Peyer's patch (tissue), 4 donors: Measurements from ENCODE around the gene SHLD1. TPM values are rescaled to one million over a fixed set of nuclear protein-coding genes. Genes with fewer than 3 reads are reported as not detected.

ENCODE experiments used
- DNase-seq, 3 donors: peaks; one replicate each; pipeline ENCODE4 v3.0.0-alpha.2; 2017 to 2019
- H3K27ac ChIP-seq, 4 donors: fragments of 200-600 bp; sonication (generic); one replicate each; pipeline ENCODE4 v1.5.1; 2016 to 2019
- H3K27me3 ChIP-seq, 2 donors: fragments of 200-600 bp; sonication (generic); one replicate each; pipeline ENCODE4 v1.5.1; 2019
- H3K36me3 ChIP-seq, 3 donors: fragments of 200-600 bp; sonication (generic); one replicate each; pipeline ENCODE4 v1.5.1; 2016 to 2019
- H3K4me1 ChIP-seq, 4 donors: fragments of 200-600 bp; sonication (generic); one replicate each; pipeline ENCODE4 v1.5.1; 2016 to 2019
- H3K4me3 ChIP-seq, 4 donors: fragments of 200-600 bp; sonication (generic); 1 replicate in 3 of 4; 2 replicates in 1 of 4; pipeline ENCODE4 v1.5.1; 2016 to 2019; ENCODE audit warnings: mild to moderate bottlenecking in 1 of 4
- H3K9me3 ChIP-seq, 4 donors: fragments of 200-600 bp; sonication (generic); one replicate each; pipeline ENCODE4 v1.5.1; 2016 to 2019; ENCODE audit warnings: mild to moderate bottlenecking in 1 of 4
- POLR2A ChIP-seq, 2 donors: fragments of 450-650 bp; IDR thresholded peaks; one replicate each; pipeline ENCODE4 v1.5.1; 2017; ENCODE audit warnings: antibody characterized with exemption in 2 of 2, mild to moderate bottlenecking in 2 of 2, moderate library complexity in 2 of 2
- total RNA-seq, 4 donors: library from RNA; depleted of rRNA; stranded (reverse); fragments of >200 nt; gene quantifications; one replicate each; pipeline ENCODE4 v1.1.0, GENCODE V29; 2016
- TF ChIP-seq, protein P1 (sequence below), 6 experiments: fragments of 450-650 bp in 4 of 6; fragments of 200-600 bp in 2 of 6; sonication (generic) in 1 of 6; IDR thresholded peaks; one replicate each; pipeline ENCODE4 v1.5.1; 2017 to 2019; ENCODE audit warnings: antibody characterized with exemption in 6 of 6, mild to moderate bottlenecking in 3 of 6, moderate library complexity in 1 of 6

Gene SHLD1
- total RNA-seq, 4 donors from 2014 or later = 8.4 to 15.5 (median 12.3) TPM

- H3K27ac ChIP-seq = no peak overlapping the region
- no peaks in the 10 kb centered on the region for H3K4me1 ChIP-seq
- no peak for DNase-seq
- no peaks in the 10 kb centered on the region for H3K9me3 ChIP-seq
- H3K4me3 ChIP-seq = no peak overlapping the region
- TF ChIP-seq, protein P1, sequence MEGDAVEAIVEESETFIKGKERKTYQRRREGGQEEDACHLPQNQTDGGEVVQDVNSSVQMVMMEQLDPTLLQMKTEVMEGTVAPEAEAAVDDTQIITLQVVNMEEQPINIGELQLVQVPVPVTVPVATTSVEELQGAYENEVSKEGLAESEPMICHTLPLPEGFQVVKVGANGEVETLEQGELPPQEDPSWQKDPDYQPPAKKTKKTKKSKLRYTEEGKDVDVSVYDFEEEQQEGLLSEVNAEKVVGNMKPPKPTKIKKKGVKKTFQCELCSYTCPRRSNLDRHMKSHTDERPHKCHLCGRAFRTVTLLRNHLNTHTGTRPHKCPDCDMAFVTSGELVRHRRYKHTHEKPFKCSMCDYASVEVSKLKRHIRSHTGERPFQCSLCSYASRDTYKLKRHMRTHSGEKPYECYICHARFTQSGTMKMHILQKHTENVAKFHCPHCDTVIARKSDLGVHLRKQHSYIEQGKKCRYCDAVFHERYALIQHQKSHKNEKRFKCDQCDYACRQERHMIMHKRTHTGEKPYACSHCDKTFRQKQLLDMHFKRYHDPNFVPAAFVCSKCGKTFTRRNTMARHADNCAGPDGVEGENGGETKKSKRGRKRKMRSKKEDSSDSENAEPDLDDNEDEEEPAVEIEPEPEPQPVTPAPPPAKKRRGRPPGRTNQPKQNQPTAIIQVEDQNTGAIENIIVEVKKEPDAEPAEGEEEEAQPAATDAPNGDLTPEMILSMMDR (IDR thresholded peaks at IDR 0.05) = no peak
- no peak for TF ChIP-seq POLR2A (IDR thresholded peaks at IDR 0.05)
- H3K27me3 ChIP-seq = no peaks in the 10 kb centered on the region
- no peaks in the 10 kb centered on the region for H3K36me3 ChIP-seq
Observed at GRCh38 chr20:5811746-5812145, 61.5 kb downstream of the SHLD1 start.

GRCh38 chr20:5818346-5818681 is 68.1 kb downstream of the SHLD1 start:
- TF ChIP-seq, protein P1 (IDR thresholded peaks at IDR 0.05) = no peak
- TF ChIP-seq POLR2A (IDR thresholded peaks at IDR 0.05) = no peak
- no peaks in the 10 kb centered on the region for H3K27me3 ChIP-seq
- no peak overlapping the region for H3K27ac ChIP-seq
- H3K9me3 ChIP-seq = no peaks in the 10 kb centered on the region
- no peaks in the 10 kb centered on the region for H3K4me1 ChIP-seq
- no peak overlapping the region for H3K4me3 ChIP-seq
- DNase-seq = no peak
- H3K36me3 ChIP-seq = no peaks in the 10 kb centered on the region

DNA sequence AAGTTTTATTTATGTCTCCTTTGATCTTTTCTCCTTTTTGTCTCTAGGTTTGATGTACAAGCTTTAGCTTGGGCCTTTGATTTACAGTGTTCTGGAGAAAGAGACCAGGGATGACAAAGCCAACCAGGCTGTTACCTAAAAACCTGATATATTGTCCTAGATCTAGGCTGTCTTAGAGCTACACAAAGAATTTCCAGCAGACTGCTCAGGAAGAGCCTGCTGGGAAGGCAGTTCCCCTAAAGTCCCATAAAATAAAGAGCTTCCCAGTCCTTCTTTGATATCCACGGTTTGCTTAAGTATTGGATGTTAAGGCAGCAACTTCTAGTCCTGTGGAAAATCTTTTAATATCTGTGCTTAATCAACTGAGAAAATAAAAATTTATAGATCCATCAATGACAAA is 70.5 kb downstream of the SHLD1 start:
- no peak for DNase-seq
- Histone ChIP-seq H3K27me3 (no peaks in the 10 kb centered on the region), H3K36me3 (no peaks in the 10 kb centered on the region), H3K4me1 (no peaks in the 10 kb centered on the region), H3K9me3 (no peaks in the 10 kb centered on the region), H3K27ac (no peak overlapping the region), H3K4me3 (no peak overlapping the region)
- TF ChIP-seq, protein P1 (IDR thresholded peaks at IDR 0.05) = no peak
- no peak for TF ChIP-seq POLR2A (IDR thresholded peaks at IDR 0.05)

GRCh38 chr20:5821627-5822215 is 71.5 kb downstream of the SHLD1 start:
- DNase-seq = no peak
- H3K36me3 ChIP-seq = no peaks in the 10 kb centered on the region
- no peaks in the 10 kb centered on the region for H3K27me3 ChIP-seq
- no peaks in the 10 kb centered on the region for H3K9me3 ChIP-seq
- no peak overlapping the region for H3K4me3 ChIP-seq
- no peak for TF ChIP-seq POLR2A (IDR thresholded peaks at IDR 0.05)
- TF ChIP-seq, protein P1 (IDR thresholded peaks at IDR 0.05) = no peak
- no peaks in the 10 kb centered on the region for H3K4me1 ChIP-seq
- no peak overlapping the region for H3K27ac ChIP-seq

DNA sequence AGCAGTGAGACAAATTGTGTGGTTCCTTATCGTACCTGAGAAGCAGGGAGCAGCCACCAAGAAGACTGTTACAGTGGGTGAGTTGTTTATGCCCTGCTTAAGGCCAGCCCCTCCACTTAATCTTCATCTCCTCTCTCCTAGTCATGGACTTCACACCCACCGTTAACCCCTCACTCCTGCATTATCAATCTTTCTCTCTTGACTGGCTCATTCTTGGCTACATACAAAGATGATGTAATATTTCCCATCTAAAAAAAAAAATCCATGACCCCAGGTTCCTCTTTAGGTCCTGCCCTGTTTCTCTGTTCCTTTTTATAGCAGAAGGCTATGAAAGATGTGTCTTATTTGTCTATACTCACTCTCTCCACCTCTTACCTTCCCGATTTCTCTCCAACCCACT is 72.4 kb downstream of the SHLD1 start:
- no peaks in the 10 kb centered on the region for H3K9me3 ChIP-seq
- H3K4me1 ChIP-seq = no peaks in the 10 kb centered on the region
- no peaks in the 10 kb centered on the region for H3K27me3 ChIP-seq
- H3K27ac ChIP-seq = no peak overlapping the region
- no peak for TF ChIP-seq POLR2A (IDR thresholded peaks at IDR 0.05)
- TF ChIP-seq, protein P1 (IDR thresholded peaks at IDR 0.05) = no peak
- H3K4me3 ChIP-seq = no peak overlapping the region
- no peak for DNase-seq
- no peaks in the 10 kb centered on the region for H3K36me3 ChIP-seq
